Frontal cortex (tissue), 4 donors: Measurements from ENCODE around the gene OTOA. TPM values are rescaled to one million over a fixed set of nuclear protein-coding genes. Genes with fewer than 3 reads are reported as not detected.
"Not testable (repeated sequence)": the region's sequence is repeated elsewhere in the genome, so short reads cannot be mapped to it uniquely, and the experiment has no call there.

Source experiments
- DNase-seq, 2 donors: peaks; one replicate each; pipeline ENCODE4 v3.0.0; 2012; ENCODE audit warnings: low spot score in 2 of 2
- FAIRE-seq: peaks from 2 replicates; lab custom pipeline; 2012; peaks lifted over from hg19 to GRCh38; lab: Jason Lieb, UNC
- small RNA-seq: library from RNA; depleted of rRNA; stranded (forward); fragments of <200 nt; gene quantifications from one replicate; pipeline ENCODE3, GENCODE V24; 2014
- total RNA-seq: library from RNA; depleted of rRNA; stranded (reverse); fragments of >200 nt; gene quantifications from one replicate; pipeline ENCODE4 v1.2.3, GENCODE V29; 2014
- donor health status: control.
- donor health status: control.
- donor health status: control.

The OTOA gene
- total RNA-seq, 1 donor from 2014 or later, result 0.41 TPM

DNA sequence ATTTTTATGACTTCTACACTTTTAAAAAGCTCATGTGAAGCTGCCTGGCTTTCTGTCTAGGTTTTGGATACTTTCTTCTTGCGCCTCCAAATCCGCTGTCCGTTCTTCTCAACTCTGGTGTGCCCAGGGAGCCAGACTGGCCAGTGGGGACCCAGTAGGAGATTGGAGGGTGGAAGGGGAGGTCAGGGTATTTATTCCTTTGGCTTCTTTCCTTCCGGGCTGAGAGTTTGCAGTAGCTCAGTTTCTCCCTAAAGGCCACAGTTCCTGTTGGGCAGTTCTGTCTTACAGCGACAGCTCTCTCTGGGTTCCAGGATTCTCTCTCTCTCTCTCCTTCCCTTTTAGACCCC lies 109.4 kb downstream of the OTOA start:
- DNase-seq, FAIRE-seq: not testable (repeated sequence)

- not testable (repeated sequence) for DNase-seq, FAIRE-seq
Observed at GRCh38 chr16:21780525-21780924, 116.8 kb downstream of the OTOA start.

DNA sequence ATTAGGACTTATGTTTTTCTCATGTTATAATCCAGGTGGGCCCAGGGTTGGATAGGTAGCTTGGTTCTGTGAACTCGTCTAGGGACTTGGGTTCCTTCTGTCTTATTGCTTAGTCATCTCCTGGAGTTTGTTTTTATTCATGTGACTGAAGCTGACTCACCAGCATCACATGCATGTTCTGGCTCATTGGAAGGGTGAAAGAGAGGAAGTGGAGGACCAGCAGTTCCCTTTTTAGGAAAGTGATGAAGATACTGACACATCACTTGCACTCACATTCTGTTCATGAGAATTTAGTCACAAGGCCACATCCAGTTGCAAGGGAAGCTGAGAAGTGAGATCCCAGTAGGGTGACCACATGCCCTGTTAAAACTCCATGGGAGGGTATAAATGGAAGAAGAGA lies 126.7 kb downstream of the OTOA start:
- FAIRE-seq, result not testable (repeated sequence)

GRCh38 chr16:21793310-21793709 lies 129.5 kb downstream of the OTOA start:
- FAIRE-seq, result not testable (repeated sequence)

More for the DNA sequence above, 126.7 kb downstream of the OTOA start:
- DNase-seq, result not testable (repeated sequence)

DNA sequence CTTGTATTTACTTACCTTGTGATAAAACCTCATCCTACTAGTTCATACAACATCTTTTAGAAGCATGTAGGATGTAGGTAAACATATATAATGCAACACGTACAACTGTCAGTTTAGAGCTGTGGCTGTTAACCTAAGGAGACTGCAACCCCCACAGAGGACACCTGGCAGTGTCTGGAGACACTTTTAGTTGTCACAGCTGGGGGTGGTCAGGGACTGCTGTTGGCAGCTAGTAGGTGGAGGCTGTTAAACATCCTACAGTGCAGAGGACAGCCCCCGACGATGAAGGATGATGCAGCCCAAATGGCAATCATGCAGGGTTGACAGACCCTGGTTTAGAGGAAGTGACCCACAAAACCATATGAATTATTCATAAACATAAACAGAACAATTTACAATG lies 134.8 kb downstream of the OTOA start:
- FAIRE-seq, DNase-seq: not testable (repeated sequence)

More at GRCh38 chr16:21793310-21793709, 129.5 kb downstream of the OTOA start:
- not testable (repeated sequence) for DNase-seq

DNA sequence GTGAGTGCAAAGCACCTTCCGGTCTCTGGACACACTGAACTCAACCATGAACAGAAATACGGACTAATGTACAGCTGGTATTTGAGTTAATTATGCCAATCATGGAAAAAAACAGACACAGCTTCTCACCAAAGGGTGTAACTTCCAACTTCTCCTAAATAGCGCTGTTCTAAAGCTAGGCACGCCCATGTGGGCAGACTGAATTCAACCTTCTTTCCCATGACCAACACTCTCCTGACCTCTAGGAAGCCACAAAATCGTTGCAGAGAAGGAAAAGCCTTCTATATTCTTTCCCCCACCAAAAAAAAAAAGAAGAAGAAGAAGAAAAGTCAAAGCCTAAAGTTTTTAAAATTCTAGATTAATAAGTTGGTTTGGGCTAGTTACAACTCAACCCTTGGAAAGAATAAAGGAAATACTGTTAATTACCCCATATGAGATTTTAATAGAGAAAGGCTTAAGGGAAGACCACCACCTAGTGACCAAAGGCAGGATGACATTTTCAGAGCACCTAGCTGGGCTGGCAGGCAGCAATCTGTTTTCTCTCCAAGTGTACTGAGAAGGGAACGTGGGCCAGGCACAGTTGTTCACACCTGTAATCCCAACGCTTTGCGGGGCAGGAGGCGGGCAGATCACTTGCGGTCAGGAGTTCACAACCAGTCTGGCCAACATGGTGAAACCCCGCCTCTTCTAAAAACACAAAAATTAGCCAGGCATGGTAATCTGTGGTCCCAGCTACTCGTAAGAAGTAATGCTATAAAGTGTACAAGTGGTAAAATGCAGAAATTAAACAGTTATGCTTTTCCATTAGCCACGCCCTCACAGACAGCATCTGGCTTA lies 138.0 kb downstream of the OTOA start:
- DNase-seq, FAIRE-seq: not testable (repeated sequence)

GRCh38 chr16:21802375-21802663 lies 138.6 kb downstream of the OTOA start:
- DNase-seq, FAIRE-seq: not testable (repeated sequence)

Small RNA genes within 50 kb of the gene (small RNA-seq; reads per million reads assigned to genes)
- not detected for gene RNU6-1005P
- not detected for gene RNU6-196P

Other genes with a start within 250 kb of the OTOA start
- 252 TPM for gene METTL9, start 64.4 kb upstream of the OTOA start, total RNA-seq
- 2.9 TPM for gene IGSF6, start 11.4 kb upstream of the OTOA start, total RNA-seq
- 38.3 TPM for gene NPIPB4, start 193.8 kb downstream of the OTOA start, total RNA-seq